ENCODE results near the gene ME1.
"Not testable (repeated sequence)": the region's sequence is repeated elsewhere in the genome, so short reads cannot be mapped to it uniquely, and the experiment has no call there.

ME1 gene

GRCh38 chr6:83199173-83199862, 231.5 kb downstream of the ME1 start:
- DNase-seq (ENCODE audit: low read depth, low spot score): no peak
- H3K4me3 ChIP-seq (ENCODE audit: low read depth, low read length): no peak overlapping the region
- TF ChIP-seq CTCF (IDR thresholded peaks at IDR 0.05; ENCODE audit: insufficient read depth, low read length, missing control alignments): no peak
- POLR2A ChIA-PET: interaction anchor here (0.7 kb wide), 1 partner anchor 16 kb away, joined by 4 read pairs; no protein-coding TSS in a partner anchor
- CTCF ChIA-PET: interaction anchor here (1.2 to 7.7 kb wide), 5 partner anchors 9 to 316 kb away, joined by 4 to 78 read pairs (median 7); partner anchors contain the start of genes DOP1A and UBE3D

- ChIA-PET POLR2A (interaction anchor here (0.5 to 0.7 kb wide), 2 partner anchors 15 to 17 kb away, joined by 3 to 4 read pairs; no protein-coding TSS in a partner anchor), CTCF (interaction anchor here (0.8 to 7.7 kb wide), 7 partner anchors 10 to 317 kb away, joined by 4 to 78 read pairs (median 5); partner anchors contain the start of genes DOP1A and UBE3D)
- TF ChIP-seq CTCF (IDR thresholded peaks at IDR 0.05; ENCODE audit: insufficient read depth, low read length, missing control alignments): no peak
- H3K4me3 ChIP-seq (ENCODE audit: low read depth, low read length): no peak overlapping the region
- no peak for DNase-seq (ENCODE audit: low read depth, low spot score)
Observed at GRCh38 chr6:83198486-83199172, 232.2 kb downstream of the ME1 start.

GRCh38 chr6:83193747-83194566, 236.9 kb downstream of the ME1 start:
- POLR2A ChIA-PET: interaction anchor here (0.7 to 1.0 kb wide), 2 partner anchors 10 to 127 kb away, joined by 4 read pairs; no protein-coding TSS in a partner anchor
- TF ChIP-seq CTCF (IDR thresholded peaks at IDR 0.05; ENCODE audit: insufficient read depth, low read length, missing control alignments): no peak
- CTCF ChIA-PET: interaction anchor here (0.6 to 7.7 kb wide), 6 partner anchors 16 to 319 kb away, joined by 3 to 78 read pairs (median 4); partner anchors contain the start of genes DOP1A and UBE3D

GRCh38 chr6:83192871-83193746, 237.7 kb downstream of the ME1 start, which contains the start of the genes PGM3 and RWDD2A:
TSS of gene PGM3 (minus strand) at chr6:83193265. CDS start at chr6:83191012, 2,253 bp downstream.
TSS of gene RWDD2A (plus strand) at chr6:83193357. CDS start at chr6:83194452, 1,095 bp downstream.
- no peak for DNase-seq (ENCODE audit: low read depth, low spot score)
- ChIA-PET CTCF (interaction anchor here (0.6 to 1.8 kb wide), 5 partner anchors 17 to 320 kb away, joined by 3 to 7 read pairs (median 4); partner anchors contain the start of gene UBE3D), POLR2A (interaction anchor here (0.7 to 1.0 kb wide), 2 partner anchors 10 to 126 kb away, joined by 4 read pairs; no protein-coding TSS in a partner anchor)
- no peak for TF ChIP-seq CTCF (IDR thresholded peaks at IDR 0.05; ENCODE audit: insufficient read depth, low read length, missing control alignments)
- peak within 1 kb of the TSS; percentile 91 for H3K4me3 ChIP-seq (ENCODE audit: low read depth, low read length)

More at GRCh38 chr6:83193747-83194566, 236.9 kb downstream of the ME1 start:
- peak overlapping the region; percentile 91 for H3K4me3 ChIP-seq (ENCODE audit: low read depth, low read length)
- DNase-seq (ENCODE audit: low read depth, low spot score): no peak

GRCh38 chr6:83192456-83192855, 238.4 kb downstream of the ME1 start:
- TF ChIP-seq CTCF (IDR thresholded peaks at IDR 0.05; ENCODE audit: insufficient read depth, low read length, missing control alignments): no peak
- POLR2A ChIA-PET: no interaction called here
- CTCF ChIA-PET: interaction anchor here (1.8 kb wide), 1 partner anchor 127 kb away, joined by 7 read pairs; the partner anchor contains the start of gene UBE3D
- peak overlapping the region; percentile 91 for H3K4me3 ChIP-seq (ENCODE audit: low read depth, low read length)
- DNase-seq (ENCODE audit: low read depth, low spot score): no peak

- DNase-seq (ENCODE audit: low read depth, low spot score); POLR2A ChIA-PET: not testable (repeated sequence)
- CTCF ChIA-PET: interaction anchor here (1.8 to 3.2 kb wide), 2 partner anchors 23 to 126 kb away, joined by 7 to 15 read pairs; partner anchors contain the start of gene UBE3D
- peak overlapping the region; percentile 91 for H3K4me3 ChIP-seq (ENCODE audit: low read depth, low read length)
Observed at GRCh38 chr6:83191974-83192373, 238.9 kb downstream of the ME1 start.

Data from AG04449 (cell line).